ENCODE data around the gene GRM2. TPM values are rescaled to one million over a fixed set of nuclear protein-coding genes. Genes with fewer than 3 reads are reported as not detected.
"Not testable (repeated sequence)": the region's sequence is repeated elsewhere in the genome, so short reads cannot be mapped to it uniquely, and the experiment has no call there.

GRM2 gene
- total RNA-seq, 1 donor from 2014 or later: 6.6 TPM

DNA sequence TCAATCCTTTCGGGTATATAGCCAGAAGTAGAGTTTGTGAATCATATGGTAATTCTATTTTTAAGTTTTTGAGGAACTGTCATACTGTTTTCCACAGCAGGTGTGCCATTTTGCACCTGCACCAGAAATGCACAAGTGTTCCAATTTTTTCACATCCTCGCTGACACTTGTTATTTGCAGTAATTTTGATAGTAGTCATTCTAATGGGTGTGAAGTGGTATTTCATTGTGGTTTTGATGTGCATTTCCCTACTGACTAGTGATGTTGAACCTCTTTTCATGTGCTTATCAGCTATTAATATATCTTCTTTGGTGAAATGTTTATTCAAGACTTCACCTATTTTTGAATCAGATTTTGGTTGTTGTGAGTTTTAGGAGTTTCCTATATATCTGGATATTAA lies 29.1 kb downstream of the GRM2 start:
- Mint-ChIP-seq H3K4me1 (no peaks in the 10 kb centered on the region), H3K36me3 (ENCODE audit: low read depth) (no peaks in the 10 kb centered on the region), H3K4me3 (no peak overlapping the region), H3K27ac (ENCODE audit: unreplicated experiment) (no peak overlapping the region), H3K9me3 (no peaks in the 10 kb centered on the region), H3K27me3 (ENCODE audit: low read depth) (peaks cover 42% of the 10 kb centered on the region)
- DNase-seq (ENCODE audit: low read depth, low spot score): no peak
- no peak for TF ChIP-seq CTCF (conservative IDR thresholded peaks at IDR 0.05)

GRCh38 chr3:51739110-51739509 lies 32.2 kb downstream of the GRM2 start:
- no peak overlapping the region for H3K27ac Mint-ChIP-seq (ENCODE audit: unreplicated experiment)
- H3K36me3 Mint-ChIP-seq (ENCODE audit: low read depth): no peaks in the 10 kb centered on the region
- DNase-seq (ENCODE audit: low read depth, low spot score): no peak
- no peak for TF ChIP-seq CTCF (conservative IDR thresholded peaks at IDR 0.05)
- H3K9me3 Mint-ChIP-seq: peaks cover 8% of the 10 kb centered on the region
- H3K27me3 Mint-ChIP-seq (ENCODE audit: low read depth): peaks cover 45% of the 10 kb centered on the region
- no peak overlapping the region for H3K4me3 Mint-ChIP-seq
- no peaks in the 10 kb centered on the region for H3K4me1 Mint-ChIP-seq

DNA sequence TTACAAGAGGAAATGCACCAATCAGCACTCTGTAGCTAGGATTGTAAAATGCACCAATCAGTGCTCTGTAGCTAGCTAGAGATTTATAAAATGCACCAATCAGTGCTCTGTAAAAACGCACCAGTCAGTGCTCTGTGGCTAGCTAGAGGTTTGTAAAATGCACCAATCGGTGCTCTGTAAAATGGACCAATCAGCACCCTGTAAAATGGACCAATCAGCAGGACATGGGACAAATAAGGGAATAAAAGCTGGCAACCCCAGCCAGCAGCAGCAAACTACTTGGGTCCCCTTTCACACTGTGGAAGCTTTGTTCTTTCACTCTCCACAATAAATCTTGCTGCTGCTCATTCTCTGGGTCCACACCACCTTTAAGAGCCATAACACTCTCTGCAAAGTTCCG lies 35.5 kb downstream of the GRM2 start:
- not testable (repeated sequence) for DNase-seq (ENCODE audit: low read depth, low spot score); H3K4me1 Mint-ChIP-seq; H3K36me3 Mint-ChIP-seq (ENCODE audit: low read depth); H3K4me3 Mint-ChIP-seq; H3K27ac Mint-ChIP-seq (ENCODE audit: unreplicated experiment)
- Mint-ChIP-seq H3K9me3 (peaks cover 11% of the 10 kb centered on the region), H3K27me3 (ENCODE audit: low read depth) (peaks cover 36% of the 10 kb centered on the region)

- Mint-ChIP-seq H3K9me3 (peaks cover 11% of the 10 kb centered on the region), H3K27me3 (ENCODE audit: low read depth) (peaks cover 30% of the 10 kb centered on the region)
- not testable (repeated sequence) for H3K27ac Mint-ChIP-seq (ENCODE audit: unreplicated experiment); DNase-seq (ENCODE audit: low read depth, low spot score); H3K36me3 Mint-ChIP-seq (ENCODE audit: low read depth); H3K4me3 Mint-ChIP-seq; H3K4me1 Mint-ChIP-seq
Observed at GRCh38 chr3:51742978-51743377, 36.1 kb downstream of the GRM2 start.

DNA sequence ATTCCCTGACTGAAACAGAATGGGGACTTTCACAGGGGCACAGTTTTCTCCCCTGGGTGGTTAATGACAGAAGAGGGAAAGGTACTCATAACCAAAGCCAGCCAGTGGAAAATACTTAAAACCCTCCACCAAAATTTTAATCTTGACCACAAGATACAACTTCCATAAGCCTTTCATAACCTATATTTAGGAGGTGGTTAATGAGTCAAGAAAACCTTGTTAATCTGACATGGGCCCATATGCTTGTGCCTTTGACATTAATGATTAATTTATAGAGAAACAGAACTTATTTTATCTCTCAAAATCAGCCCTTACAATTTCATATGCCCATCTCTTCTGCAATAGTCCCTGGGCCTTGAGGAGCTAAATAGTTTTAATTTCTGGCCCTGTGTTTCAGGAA lies 41.0 kb downstream of the GRM2 start:
- TF ChIP-seq CTCF (conservative IDR thresholded peaks at IDR 0.05): no peak
- H3K4me3 Mint-ChIP-seq: no peak overlapping the region
- H3K36me3 Mint-ChIP-seq (ENCODE audit: low read depth): no peaks in the 10 kb centered on the region
- H3K9me3 Mint-ChIP-seq: peaks cover 13% of the 10 kb centered on the region
- no peak for DNase-seq (ENCODE audit: low read depth, low spot score)
- no peak overlapping the region for H3K27ac Mint-ChIP-seq (ENCODE audit: unreplicated experiment)
- H3K4me1 Mint-ChIP-seq: no peaks in the 10 kb centered on the region
- H3K27me3 Mint-ChIP-seq (ENCODE audit: low read depth): peaks cover 5% of the 10 kb centered on the region

GRCh38 chr3:51748327-51748726 lies 41.5 kb downstream of the GRM2 start:
- Mint-ChIP-seq H3K27ac (ENCODE audit: unreplicated experiment) (no peak overlapping the region), H3K27me3 (ENCODE audit: low read depth) (peaks cover 8% of the 10 kb centered on the region), H3K36me3 (ENCODE audit: low read depth) (no peaks in the 10 kb centered on the region), H3K4me3 (no peak overlapping the region), H3K4me1 (no peaks in the 10 kb centered on the region), H3K9me3 (peaks cover 9% of the 10 kb centered on the region)
- TF ChIP-seq CTCF (conservative IDR thresholded peaks at IDR 0.05): no peak
- no peak for DNase-seq (ENCODE audit: low read depth, low spot score)

DNA sequence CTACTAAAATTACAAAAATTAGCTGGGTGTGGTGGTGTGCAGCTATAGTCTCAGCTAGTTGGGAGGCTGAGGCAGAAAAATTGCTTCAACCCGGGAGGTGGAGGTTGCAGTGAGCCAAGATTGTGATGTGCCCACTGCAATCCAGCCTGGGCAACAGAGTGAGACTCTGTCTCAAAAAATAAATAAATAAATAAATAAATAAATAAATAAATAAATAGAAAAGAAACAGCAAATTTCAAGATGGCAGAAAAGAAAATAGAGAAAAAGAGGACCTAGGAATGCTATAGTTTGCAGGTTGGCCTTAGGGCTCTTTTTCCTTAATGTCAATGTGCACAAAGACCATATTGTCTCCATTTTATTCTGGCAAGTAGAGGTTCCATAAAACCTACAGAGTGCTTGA lies 44.0 kb downstream of the GRM2 start:
- TF ChIP-seq CTCF (conservative IDR thresholded peaks at IDR 0.05): no peak
- Mint-ChIP-seq H3K4me1 (no peaks in the 10 kb centered on the region), H3K27me3 (ENCODE audit: low read depth) (peaks cover 24% of the 10 kb centered on the region), H3K9me3 (peaks cover 4% of the 10 kb centered on the region), H3K27ac (ENCODE audit: unreplicated experiment) (no peak overlapping the region), H3K36me3 (ENCODE audit: low read depth) (no peaks in the 10 kb centered on the region), H3K4me3 (no peak overlapping the region)
- DNase-seq (ENCODE audit: low read depth, low spot score): no peak
